DMS79 treated with DMSO at 0.1 percent for 48 hours (cell line): ENCODE results near the gene MAP1LC3C.
"Not testable (repeated sequence)": the region's sequence is repeated elsewhere in the genome, so short reads cannot be mapped to it uniquely, and the experiment has no call there.

ENCODE experiments used
- DNase-seq: peaks from one replicate; lab custom pipeline; 2025; lab: John Stamatoyannopoulos, UW

The MAP1LC3C gene

GRCh38 chr1:241992734-241993133 lies 6.2 kb downstream of the MAP1LC3C start:
- no peak for DNase-seq

GRCh38 chr1:241990040-241990439 lies 8.9 kb downstream of the MAP1LC3C start:
- peak; percentile 17 for DNase-seq

- DNase-seq: not testable (repeated sequence)
These were observed 10.4 kb downstream of the MAP1LC3C start for GRCh38 chr1:241988389-241988930.

- no peak for DNase-seq
These were observed 13.1 kb downstream of the MAP1LC3C start for GRCh38 chr1:241985787-241986186.

- DNase-seq: no peak
These were observed 19.0 kb downstream of the MAP1LC3C start for GRCh38 chr1:241979926-241980325.

- DNase-seq: no peak
These were observed 19.8 kb downstream of the MAP1LC3C start for GRCh38 chr1:241979071-241979470.

GRCh38 chr1:241976229-241976628 lies 22.7 kb downstream of the MAP1LC3C start:
- DNase-seq: no peak

- no peak for DNase-seq
These were observed 26.1 kb downstream of the MAP1LC3C start for GRCh38 chr1:241972703-241973369.

GRCh38 chr1:241968611-241969010 lies 30.3 kb downstream of the MAP1LC3C start:
- no peak for DNase-seq

GRCh38 chr1:241964550-241965282 lies 34.2 kb downstream of the MAP1LC3C start:
- no peak for DNase-seq

- no peak for DNase-seq
These were observed 35.2 kb downstream of the MAP1LC3C start for GRCh38 chr1:241963722-241964121.

GRCh38 chr1:241962153-241962552 lies 36.7 kb downstream of the MAP1LC3C start:
- DNase-seq: peak; percentile 74

- DNase-seq: no peak
These were observed 41.0 kb downstream of the MAP1LC3C start, which contains the start of gene BECN2 for GRCh38 chr1:241957692-241958494. BECN2 (plus strand) TSS chr1:241957767; CDS start chr1:241957767, 0 bp downstream.

- no peak for DNase-seq
These were observed 48.5 kb downstream of the MAP1LC3C start for GRCh38 chr1:241950390-241950789.

GRCh38 chr1:241947354-241947753 lies 51.5 kb downstream of the MAP1LC3C start:
- no peak for DNase-seq
